ENCODE data around the gene BUB1.
A peak's percentile ranks its signal among the peaks of the same experiment; 100 is the strongest.
"Not testable (repeated sequence)": the region's sequence is repeated elsewhere in the genome, so short reads cannot be mapped to it uniquely, and the experiment has no call there.

Gene BUB1

DNA sequence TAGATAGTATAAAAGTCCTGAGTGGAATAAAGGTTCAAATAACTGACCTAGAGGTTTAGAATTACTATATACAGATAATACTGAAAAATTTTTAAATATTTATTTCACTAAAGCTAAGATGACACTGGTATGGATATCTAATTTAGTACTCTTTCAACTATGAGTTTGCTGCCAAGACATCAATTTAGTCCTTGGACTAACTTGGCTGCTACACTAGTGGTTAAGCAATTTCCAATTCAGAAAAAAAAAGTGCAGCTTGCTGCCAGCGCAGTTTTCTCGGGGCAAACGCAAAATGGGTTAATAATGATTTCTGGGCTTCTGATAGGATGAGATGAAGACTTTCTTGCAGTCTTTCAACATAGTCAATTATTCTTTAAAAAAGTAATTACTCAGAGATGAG, 10.8 kb downstream of the BUB1 start:
- intact Hi-C loops (cut with DNase I): no loop called here
- DNase-seq: no peak

DNA sequence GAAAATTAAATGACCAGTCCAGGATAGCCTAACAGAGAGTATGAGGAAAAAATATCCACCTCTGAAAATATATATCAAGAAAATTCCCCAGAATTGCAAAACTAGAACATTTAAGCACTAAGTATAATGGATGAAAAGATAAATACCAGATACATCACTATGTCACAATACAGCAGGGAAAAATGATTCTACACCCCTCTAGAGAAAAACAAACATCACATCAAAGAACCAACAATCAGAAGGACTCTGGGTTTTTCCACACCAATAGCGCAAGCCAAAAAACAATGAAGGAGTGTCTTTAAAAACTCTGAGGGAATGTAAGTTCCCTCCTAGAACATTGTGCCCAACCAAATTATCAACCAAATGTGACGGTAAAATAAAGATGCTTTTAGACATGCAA, 13.7 kb downstream of the BUB1 start:
- intact Hi-C loops (cut with DNase I): no loop called here
- DNase-seq: no peak

DNA sequence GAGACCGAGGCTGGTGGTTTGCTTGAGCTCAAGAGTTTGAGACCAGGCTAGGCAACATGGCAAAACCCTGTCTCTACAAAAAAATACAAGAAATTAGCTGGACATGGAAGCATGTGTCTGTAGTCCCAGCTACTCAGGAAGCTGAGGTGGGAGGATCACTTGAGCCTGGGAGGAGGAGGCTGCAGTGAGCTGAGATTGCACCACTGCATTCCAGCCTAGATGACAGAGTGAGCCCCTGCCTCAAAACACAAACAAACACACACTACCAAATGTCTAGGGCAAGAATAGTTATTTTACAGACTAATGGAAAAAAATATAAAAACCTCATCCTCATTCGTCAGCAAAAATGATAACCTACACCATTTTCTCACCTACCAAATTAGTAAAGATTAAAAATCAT, 15.3 kb downstream of the BUB1 start:
- no peak for DNase-seq
- intact Hi-C loops (cut with DNase I): no loop called here

DNA sequence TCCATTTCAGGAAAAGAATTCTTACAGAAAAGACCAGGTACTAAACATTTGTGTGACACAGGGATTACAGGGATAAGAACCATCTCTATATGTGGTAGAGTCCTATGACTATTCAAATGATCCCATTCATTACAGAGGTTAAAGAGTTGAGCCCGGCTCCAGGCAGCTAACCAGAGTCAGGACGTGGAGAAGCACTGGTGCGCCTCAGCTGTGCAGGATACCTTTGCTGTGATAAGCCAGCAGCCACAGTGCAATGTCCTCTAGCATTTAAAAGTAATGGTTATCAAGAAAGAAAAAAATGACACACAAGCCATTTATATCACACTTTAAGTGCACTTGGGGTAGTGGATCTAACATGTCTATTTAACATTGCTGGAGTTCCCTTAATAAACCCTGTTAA, 17.3 kb downstream of the BUB1 start:
- DNase-seq: no peak
- intact Hi-C loops (cut with DNase I): no loop called here

DNA sequence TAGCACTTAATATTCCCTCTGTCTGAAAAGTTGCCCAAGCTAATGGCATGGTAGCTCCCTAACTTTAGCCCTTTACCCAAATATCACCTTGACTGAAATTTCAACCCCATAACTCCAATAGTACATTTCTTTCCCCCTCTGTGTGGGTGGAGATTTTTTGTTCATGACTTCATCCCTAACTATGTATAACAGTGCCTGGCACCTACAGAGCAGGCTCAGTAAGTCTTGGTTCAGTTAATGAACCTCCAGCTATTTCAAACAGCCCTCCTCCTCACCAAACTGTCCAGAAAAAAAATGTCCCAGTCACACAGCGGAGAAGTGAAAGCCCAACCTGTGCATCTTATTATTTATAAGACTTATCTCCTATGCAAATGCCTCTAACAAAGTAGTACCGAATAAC, 18.6 kb downstream of the BUB1 start:
- DNase-seq: no peak
- intact Hi-C loops (cut with DNase I): no loop called here

DNA sequence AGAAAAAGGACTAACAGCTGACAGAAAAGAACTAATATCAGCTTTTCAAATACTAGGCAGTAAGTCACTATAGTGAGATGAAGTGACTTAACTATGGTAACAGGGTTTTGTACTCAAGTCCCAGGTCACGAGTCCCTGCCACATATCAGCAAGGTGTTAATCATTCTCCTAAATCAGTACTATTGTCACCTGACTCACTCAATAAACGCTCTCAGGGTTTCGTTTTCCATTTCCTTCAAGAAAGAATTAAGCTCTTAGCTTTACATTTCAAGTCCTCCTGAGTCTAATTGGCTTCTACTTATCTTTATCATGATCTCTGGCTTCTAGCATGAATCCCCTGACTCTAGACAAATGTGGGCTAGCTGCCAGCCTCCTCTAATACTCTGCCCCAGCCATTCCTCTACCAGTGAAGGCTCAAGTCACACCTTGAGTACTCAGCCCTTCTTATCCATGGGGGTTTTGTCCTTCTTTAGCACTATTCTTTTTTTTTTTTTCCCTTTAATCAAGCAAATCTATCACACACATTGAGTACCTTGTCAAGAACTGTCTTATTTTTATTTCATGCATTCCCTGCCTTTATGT, 20.0 kb downstream of the BUB1 start:
- intact Hi-C loops (cut with DNase I): no loop called here

DNA sequence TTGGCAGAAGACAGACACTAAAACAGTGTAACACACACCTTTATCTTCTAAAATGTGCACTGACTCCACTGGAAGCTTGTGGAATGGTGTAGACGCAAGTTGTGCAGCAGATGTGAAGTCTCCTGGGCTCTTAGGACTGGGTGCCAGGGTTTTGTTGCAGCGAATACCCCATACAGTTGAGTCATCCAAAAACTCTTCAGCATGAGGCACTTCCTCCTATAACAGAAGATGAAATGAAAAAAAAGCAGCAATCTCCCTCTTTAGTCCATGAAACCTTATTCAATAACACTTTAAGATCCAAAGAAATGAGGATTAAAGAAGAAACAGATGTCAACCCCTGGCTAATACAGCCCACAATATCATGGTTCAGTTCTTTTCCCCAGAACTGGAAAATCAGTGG, 22.2 kb downstream of the BUB1 start:
- intact Hi-C loops (cut with DNase I): no loop called here
- no peak for DNase-seq

More for the DNA sequence above, 20.0 kb downstream of the BUB1 start:
- DNase-seq: no peak

DNA sequence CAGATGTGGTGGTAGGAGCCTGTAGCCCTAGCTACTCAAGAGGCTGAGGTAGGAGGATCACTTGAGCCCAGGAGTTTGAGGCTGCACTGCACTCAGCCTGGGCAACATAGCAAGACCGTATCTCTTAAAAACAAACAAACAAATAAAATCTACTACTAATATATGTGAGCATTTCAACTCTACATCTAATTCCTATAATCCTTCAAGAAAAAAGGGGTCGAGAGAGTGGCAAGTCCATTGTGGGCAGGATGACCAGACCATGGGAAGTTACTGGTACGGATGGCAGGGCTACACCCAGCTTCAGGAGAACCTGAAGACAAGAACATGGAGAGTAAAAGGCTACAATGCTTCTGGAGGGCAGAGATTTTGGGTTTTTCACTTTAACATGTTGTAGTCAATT, 24.0 kb downstream of the BUB1 start:
- DNase-seq: no peak

DNA sequence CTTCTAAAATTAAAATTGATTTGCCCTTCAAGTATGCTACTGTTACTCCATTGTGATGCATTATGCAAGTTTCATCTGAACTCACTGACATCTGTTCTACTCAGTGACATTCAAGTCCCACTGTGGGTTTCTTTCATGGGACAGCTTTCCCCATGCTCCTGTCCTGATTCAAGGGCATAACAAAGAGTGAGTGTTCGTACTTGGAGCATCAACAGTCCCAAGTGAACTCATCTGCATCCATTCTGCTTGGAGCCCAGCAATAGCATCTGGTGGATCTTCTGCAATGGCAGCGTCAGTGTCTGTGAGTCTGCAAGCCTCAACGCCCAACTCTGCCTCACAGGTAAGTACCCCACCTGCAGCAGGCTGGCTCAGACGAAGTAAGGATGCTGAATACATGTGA, 27.5 kb downstream of the BUB1 start:
- DNase-seq: peak in 24 of 42 donors; percentile 1 to 69 (median 22)
- intact Hi-C loops (cut with DNase I): no loop called here

More for the DNA sequence above, 24.0 kb downstream of the BUB1 start:
- intact Hi-C loops (cut with DNase I): no loop called here

DNA sequence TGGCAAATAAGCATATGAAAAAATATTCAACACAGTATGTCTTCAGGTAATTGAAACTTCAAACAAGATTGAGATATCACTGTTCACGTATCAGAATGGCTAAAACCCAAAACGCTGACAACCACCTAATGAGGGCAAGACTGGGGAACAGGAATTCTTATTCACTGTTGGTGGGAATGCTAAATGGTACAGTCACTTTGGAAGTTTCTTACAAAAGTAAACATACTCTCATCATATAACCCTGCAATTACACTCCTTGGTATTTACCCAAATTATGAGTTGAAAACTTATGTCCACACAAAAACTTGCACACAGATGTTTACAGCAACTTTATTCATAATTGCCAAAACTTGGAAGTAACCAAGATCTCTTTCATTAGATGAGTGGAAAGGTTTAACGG, 30.1 kb downstream of the BUB1 start:
- intact Hi-C loops (cut with DNase I): no loop called here

DNA sequence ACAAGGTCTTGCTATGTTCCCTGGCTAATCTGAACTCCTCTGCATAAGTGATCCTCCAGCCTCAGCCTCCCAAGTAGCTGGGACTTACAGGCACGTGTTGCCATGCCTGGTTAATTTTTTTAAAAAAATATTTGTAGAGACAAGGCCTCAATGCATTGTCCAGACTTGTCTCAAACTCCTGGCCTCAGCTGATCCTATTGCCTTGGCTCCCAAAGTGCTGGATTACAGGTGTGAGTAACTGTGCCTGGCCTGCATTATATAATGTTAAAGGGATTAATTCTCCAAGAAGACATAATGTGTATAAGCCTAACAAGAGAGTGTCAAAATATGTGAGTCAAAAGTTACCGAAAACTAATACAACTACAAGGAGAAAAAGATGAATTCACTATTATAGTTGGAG, 32.2 kb downstream of the BUB1 start:
- no peak for DNase-seq
- intact Hi-C loops (cut with DNase I): no loop called here

More for the DNA sequence above, 30.1 kb downstream of the BUB1 start:
- no peak for DNase-seq

DNA sequence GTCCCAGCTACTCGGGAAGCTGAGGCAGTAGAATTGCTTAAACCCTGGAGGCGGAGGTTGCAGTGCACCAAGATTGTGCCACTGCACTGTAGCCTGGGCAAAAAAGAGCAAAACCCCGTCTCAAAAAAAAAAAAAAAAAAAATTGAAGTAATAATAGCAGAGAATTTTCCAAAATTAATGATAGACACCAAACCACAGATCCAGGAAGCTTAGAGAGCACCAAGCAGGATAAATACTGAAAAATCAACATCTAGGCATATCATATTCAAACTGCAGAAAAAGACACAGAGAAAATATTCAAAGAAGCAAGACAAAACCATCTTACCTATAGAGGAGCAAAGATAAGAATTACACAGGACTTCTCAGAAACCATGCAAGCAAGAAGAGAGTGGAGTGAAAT, 33.5 kb downstream of the BUB1 start:
- intact Hi-C loops (cut with DNase I): no loop called here
- no peak for DNase-seq

DNA sequence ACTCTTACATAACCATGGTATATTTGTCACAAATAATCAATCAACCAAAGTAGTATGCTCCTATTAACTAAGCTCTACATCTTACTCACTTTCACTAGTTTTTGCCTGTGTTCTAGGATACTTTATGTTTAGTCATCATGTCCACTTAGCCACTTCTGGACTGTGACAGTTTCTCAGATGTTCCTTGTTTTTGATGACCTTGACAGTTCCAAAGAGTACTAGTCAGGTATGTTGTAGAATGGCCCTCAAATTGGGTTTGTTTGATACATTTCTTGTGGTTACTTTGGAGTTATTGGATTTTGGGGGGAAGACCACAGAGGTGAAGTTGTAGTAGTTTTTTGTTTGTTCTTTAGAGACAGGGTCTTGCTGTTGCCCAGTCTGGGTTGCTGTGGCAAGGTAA, 35.5 kb downstream of the BUB1 start:
- intact Hi-C loops (cut with DNase I): no loop called here

DNA sequence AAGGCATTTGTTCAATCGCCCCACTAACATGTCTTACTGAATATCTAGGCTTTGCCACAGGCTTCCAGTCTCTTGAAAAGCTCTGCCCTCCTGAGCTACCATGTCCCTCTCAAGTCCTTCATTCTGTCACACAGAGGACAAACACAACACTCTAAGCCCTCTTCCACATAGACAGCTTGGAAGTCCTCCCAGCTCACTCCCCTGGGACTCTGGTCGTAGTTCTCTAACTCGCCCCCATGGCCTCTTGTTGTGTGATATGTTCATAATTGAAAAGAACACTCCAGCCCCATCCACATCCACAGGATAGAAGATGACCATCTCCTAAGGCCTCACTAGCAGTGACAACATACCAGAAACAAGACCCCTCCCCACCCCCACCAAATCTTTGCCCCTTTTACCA, 37.9 kb downstream of the BUB1 start:
- intact Hi-C loops (cut with DNase I): no loop called here
- no peak for DNase-seq

More for the DNA sequence above, 35.5 kb downstream of the BUB1 start:
- DNase-seq: no peak

DNA sequence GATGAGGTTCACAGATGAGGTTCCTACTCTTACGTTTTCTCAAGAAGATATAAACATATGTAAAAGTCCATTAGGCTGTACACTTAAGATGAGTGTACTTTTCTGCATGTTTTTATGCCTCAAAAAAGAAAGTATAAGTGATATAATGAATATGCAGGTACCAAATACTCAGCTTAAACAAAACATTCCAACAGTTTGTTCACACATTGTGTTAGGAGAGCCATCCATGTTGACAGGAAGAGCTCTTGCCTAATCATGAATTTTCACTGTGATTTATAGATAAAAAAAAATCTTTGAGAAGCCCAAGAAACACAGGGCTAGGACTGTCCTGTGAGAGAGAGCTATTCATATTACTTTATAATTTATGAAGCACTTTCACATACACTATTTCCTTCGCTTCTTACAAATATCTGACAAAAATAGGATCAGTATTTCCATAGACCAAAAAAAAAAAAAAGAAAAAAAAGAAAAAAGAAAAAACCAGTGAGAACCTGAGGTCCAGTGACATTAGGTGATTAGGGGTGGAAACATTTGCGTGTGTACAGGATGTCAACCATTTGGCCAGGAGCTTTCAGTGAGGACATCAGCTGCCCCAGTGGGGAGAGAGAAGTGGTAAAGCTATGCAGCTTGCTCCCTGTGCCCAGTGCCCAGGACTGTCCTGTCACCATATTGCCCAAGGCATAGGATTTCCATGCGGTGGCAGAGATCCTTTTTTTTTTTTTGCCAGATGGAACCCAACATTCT, 38.7 kb downstream of the BUB1 start:
- no peak for DNase-seq
- intact Hi-C loops (cut with DNase I): no loop called here

DNA sequence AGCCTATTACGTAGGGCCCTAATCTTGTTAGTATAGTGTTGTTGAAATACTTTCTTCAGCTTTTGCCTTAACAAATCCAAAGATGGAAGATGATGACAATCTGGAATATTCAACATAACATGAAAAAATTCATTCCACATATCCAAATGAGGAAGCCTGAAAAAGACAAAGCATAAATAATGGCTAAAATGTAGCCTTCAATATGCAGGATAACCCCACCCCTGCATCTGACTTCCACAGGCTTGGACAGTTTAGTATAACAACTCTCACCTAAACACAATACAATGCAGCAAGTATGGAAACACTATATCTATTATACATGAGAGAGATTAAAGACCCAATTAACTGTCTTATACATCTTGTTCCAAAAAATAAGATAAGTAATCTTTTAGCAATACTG, 39.9 kb downstream of the BUB1 start:
- no peak for DNase-seq
- intact Hi-C loops (cut with DNase I): no loop called here

DNA sequence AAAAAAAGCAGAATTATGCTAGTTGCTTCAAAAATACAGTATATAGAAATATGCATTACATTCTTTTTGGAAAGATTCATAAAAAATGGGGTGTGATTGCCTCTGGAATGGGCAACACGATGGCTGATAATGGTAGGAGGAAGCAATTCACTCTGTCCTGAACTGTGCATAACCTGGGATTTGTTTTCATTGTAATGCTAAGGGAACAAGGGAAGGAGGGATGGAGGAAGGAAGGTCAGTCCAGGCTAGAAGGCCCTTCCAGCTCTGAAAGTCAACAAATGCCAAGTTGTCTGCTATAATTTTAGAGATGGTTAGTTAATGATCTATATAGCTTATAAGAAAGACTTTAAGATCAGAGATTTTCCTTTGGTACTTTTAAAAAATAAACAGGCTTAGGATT, 40.8 kb downstream of the BUB1 start:
- no peak for DNase-seq
- intact Hi-C loops (cut with DNase I): no loop called here

DNA sequence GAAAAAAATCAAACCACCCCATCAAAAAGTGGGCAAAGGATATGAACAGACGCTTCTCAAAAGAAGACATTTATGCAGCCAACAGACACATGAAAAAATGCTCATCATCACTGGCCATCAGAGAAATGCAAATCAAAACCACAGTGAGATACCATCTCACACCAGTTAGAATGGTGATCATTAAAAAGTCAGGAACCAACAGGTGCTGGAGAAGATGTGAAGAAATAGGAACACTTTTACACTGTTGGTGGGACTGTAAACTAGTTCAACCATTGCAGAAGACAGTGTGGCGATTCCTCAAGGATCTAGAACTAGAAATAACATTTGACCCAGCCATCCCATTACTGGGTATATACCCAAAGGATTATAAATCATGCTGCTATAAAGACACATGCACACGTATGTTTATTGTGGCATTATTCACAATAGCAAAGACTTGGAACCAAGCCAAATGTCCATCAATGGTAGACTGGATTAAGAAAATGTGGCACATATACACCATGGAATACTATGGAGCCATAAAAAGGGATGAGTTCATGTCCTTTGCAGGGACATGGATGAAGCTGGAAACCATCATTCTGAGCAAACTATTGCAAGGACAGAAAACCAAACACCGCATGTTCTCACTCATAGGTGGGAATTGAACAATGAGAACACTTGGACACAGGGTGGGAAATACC, 41.8 kb downstream of the BUB1 start:
- DNase-seq; intact Hi-C loops (cut with DNase I): not testable (repeated sequence)

DNA sequence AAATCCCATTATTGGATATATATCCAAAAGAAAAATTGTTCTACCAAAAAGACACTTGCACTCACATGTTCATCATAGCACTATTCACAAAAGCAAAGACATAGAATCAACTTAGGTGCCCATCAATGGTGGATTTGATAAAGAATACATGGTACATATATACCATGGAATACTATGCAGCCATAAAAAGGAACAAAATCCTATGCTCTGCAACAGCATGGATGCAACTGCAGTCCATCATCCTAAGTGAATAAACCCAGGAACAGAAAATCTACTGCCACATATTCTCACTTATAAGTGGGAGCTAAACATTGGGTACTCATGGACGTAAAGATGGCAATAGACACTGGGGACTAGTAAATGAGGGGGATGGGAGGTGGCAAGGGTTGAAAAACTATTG, 50.5 kb downstream of the BUB1 start:
- DNase-seq; intact Hi-C loops (cut with DNase I): not testable (repeated sequence)

DNA sequence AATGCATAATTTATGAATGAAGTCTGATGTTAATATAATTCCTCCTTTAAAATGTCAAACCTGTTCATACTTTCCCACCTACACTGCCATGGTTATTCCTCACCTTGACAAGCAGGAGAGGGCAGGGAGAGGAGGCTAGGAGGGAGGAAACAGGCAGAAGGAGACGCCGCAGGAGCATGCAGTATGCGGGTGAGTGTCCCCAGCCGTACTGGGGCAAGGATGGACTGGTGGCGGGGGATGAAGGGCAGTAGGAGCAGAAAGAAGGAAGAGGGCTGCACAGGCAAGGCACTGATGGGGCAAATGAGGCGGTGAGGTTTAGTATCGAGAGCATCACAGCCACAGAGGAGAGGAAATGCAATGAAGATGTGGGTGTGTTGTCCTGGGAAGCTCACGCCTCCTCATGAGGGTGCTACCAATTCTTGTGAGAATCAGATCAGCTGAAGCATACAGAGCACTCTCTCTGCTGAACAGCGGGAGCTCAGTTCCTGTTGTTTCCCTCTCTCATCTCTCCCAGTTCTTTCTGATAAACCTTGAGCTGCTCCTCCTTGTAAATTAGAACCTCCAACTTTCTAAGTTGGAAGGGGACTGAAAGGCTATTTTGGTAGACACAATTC, 58.4 kb downstream of the BUB1 start:
- DNase-seq: peak in 6 of 42 donors; percentile 3 to 35 (median 10)
- intact Hi-C loops (cut with DNase I): not testable (repeated sequence)
